Spleen (tissue), 11 donors: Measurements from ENCODE around the gene SVIP. TPM values are rescaled to one million over a fixed set of nuclear protein-coding genes. Genes with fewer than 3 reads are reported as not detected.

Experiments used
- DNase-seq: peaks from one replicate; pipeline ENCODE4 v3.0.0-alpha.2; 2020
- H3K27ac ChIP-seq, 8 donors: fragments of 200-600 bp; sonication (generic) in 7 of 8; 1 replicate in 4 of 8; 2 replicates in 4 of 8; pipeline versions ENCODE4 v1.5.0 to v1.8.0; 2016 to 2021; ENCODE audit warnings: inconsistent platforms in 4 of 8, mild to moderate bottlenecking in 4 of 8, moderate library complexity in 1 of 8
- H3K27me3 ChIP-seq, 7 donors: fragments of 200-600 bp; sonication (generic) in 6 of 7; replicated peaks in 1 of 7; 1 replicate in 4 of 7; 2 replicates in 3 of 7; pipeline versions ENCODE4 v1.5.0 to v1.8.0; 2016 to 2021; ENCODE audit warnings: inconsistent platforms in 3 of 7, mild to moderate bottlenecking in 1 of 7
- H3K36me3 ChIP-seq, 6 donors: fragments of 200-600 bp; sonication (generic) in 5 of 6; 1 replicate in 4 of 6; 2 replicates in 2 of 6; pipeline versions ENCODE4 v1.5.0 to v1.8.0; 2016 to 2021; ENCODE audit warnings: inconsistent platforms in 2 of 6
- H3K4me1 ChIP-seq, 6 donors: fragments of 200-600 bp; sonication (generic) in 5 of 6; 1 replicate in 3 of 6; 2 replicates in 3 of 6; pipeline versions ENCODE4 v1.5.0 to v1.8.0; 2016 to 2021; ENCODE audit warnings: inconsistent platforms in 3 of 6
- H3K4me3 ChIP-seq, 8 donors: fragments of 200-600 bp; sonication (generic) in 7 of 8; 1 replicate in 4 of 8; 2 replicates in 4 of 8; pipeline versions ENCODE4 v1.5.0 to v1.8.0; 2016 to 2021; ENCODE audit warnings: inconsistent platforms in 4 of 8, mild to moderate bottlenecking in 4 of 8, moderate library complexity in 2 of 8
- H3K9me3 ChIP-seq, 8 donors: fragments of 200-600 bp; sonication (generic) in 7 of 8; 1 replicate in 4 of 8; 2 replicates in 4 of 8; pipeline versions ENCODE4 v1.5.0 to v1.8.0; 2016 to 2021; ENCODE audit warnings: inconsistent platforms in 4 of 8
- POLR2A ChIP-seq, 3 donors: fragments of 450-650 bp; IDR thresholded peaks; one replicate each; pipeline ENCODE4 v1.5.1; 2017; ENCODE audit warnings: antibody characterized with exemption in 3 of 3, mild to moderate bottlenecking in 1 of 3
- POLR2AphosphoS5 ChIP-seq, 3 donors: sonication (generic); formaldehyde crosslinking; IDR thresholded peaks; one replicate each; pipeline ENCODE4 v1.5.1; 2017; ENCODE audit warnings: antibody characterized with exemption in 3 of 3
- WGBS, 5 donors: extraction: QIAGEN DNeasy Blood & Tissue Kit in 3 of 5; methylation state at CpG; one replicate each; pipeline versions ENCODE4 v1.1.5 to v1.1.7; 2013 to 2018; 5-methylcytosine and 5-hydroxymethylcytosine counted together
- intact Hi-C: fragments of 100-400 bp; cut with DNase I; formaldehyde crosslinking; loops from one replicate; pipeline ENCODE4 v1.15.0; 2023; ENCODE audit warnings: low total_unique reads
- polyA plus RNA-seq, 3 donors: library from polyadenylated mRNA; stranded (reverse); fragments of 200-250 nt; gene quantifications; one replicate each; pipeline ENCODE4 v1.2.1, GENCODE V29; 2013
- total RNA-seq, 7 donors: library from RNA; depleted of rRNA in 3 of 7; stranded (reverse); fragments of >200 nt in 3 of 7; fragmentation: NEBNext Ultra II Directional in 4 of 7; extraction: Animal tissue kit (Norgen Biotek cat#: 25700) in 4 of 7; gene quantifications; one replicate each; pipeline versions ENCODE4 v1.1.0 to v1.2.1, GENCODE V29; 2016 to 2021
- TF ChIP-seq, protein P1 (sequence below), 11 experiments: fragments of 200-600 bp in 7 of 11; fragments of 450-650 bp in 4 of 11; sonication (generic) in 4 of 11; IDR thresholded peaks in 8 of 11; conservative IDR thresholded peaks in 3 of 11; 1 replicate in 7 of 11; 2 replicates in 4 of 11; pipeline versions ENCODE4 v1.4.0 to v1.8.0; 2016 to 2021; ENCODE audit warnings: antibody characterized with exemption in 11 of 11, inconsistent platforms in 4 of 11, mild to moderate bottlenecking in 1 of 11
- donor health status: healthy with polysubstance abuse.
- donor health status: DM: no; HTN: no; CAD: no; lungs with moderate emphysema.
- donor health status: DM: no; HTN: no; CAD: no.
- donor health status: Bipolar disorder and iron deficiency.
- donor health status: healthy.
- donor health status: DM: no; HTN: no; CAD: no.
- donor health status: DM: yes; HTN: yes; CAD: no.

Gene SVIP
- total and polyA plus RNA-seq, 10 donors = 11.2 to 30.0 (median 16.9) TPM

DNA sequence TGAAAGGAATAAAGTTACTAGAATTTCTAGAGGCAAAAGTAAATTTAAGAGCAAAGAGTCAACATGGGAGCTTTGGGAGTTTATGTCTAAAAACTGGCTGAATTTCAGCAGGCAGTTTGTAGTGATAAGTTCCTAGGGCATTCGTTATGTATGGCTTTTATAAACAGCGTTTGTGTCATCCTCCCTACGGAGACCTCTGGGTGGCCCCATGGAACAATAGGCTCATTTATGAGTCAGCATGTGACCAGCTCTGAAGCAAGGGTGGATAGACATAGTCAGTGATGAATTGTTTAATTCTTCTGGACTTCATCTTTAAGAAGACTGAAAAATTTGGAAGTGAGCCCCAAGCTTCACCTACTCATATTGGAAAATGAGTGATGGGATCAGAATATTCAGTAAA is 37.1 kb downstream of the SVIP start:
- Histone ChIP-seq H3K4me1 (peaks cover 0 to 1% (median 0%) of the 10 kb centered on the region in 6 donors), H3K27ac (no peak overlapping the region), H3K36me3 (no peaks in the 10 kb centered on the region), H3K27me3 (no peaks in the 10 kb centered on the region), H3K9me3 (no peaks in the 10 kb centered on the region), H3K4me3 (no peak overlapping the region)
- DNase-seq = no peak
- TF ChIP-seq POLR2A (IDR thresholded peaks at IDR 0.05) = no peak
- TF ChIP-seq POLR2AphosphoS5 (IDR thresholded peaks at IDR 0.05) = no peak
- TF ChIP-seq, protein P1, sequence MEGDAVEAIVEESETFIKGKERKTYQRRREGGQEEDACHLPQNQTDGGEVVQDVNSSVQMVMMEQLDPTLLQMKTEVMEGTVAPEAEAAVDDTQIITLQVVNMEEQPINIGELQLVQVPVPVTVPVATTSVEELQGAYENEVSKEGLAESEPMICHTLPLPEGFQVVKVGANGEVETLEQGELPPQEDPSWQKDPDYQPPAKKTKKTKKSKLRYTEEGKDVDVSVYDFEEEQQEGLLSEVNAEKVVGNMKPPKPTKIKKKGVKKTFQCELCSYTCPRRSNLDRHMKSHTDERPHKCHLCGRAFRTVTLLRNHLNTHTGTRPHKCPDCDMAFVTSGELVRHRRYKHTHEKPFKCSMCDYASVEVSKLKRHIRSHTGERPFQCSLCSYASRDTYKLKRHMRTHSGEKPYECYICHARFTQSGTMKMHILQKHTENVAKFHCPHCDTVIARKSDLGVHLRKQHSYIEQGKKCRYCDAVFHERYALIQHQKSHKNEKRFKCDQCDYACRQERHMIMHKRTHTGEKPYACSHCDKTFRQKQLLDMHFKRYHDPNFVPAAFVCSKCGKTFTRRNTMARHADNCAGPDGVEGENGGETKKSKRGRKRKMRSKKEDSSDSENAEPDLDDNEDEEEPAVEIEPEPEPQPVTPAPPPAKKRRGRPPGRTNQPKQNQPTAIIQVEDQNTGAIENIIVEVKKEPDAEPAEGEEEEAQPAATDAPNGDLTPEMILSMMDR (IDR thresholded peaks at IDR 0.05 in 8 of 11, conservative IDR thresholded peaks at IDR 0.05 in 3 of 11) = no peak
- intact Hi-C loops = no loop called here
- WGBS, 5 donors = 34 to 67% (median 41%) methylated on average over 3 of the region's 3 CpGs

DNA sequence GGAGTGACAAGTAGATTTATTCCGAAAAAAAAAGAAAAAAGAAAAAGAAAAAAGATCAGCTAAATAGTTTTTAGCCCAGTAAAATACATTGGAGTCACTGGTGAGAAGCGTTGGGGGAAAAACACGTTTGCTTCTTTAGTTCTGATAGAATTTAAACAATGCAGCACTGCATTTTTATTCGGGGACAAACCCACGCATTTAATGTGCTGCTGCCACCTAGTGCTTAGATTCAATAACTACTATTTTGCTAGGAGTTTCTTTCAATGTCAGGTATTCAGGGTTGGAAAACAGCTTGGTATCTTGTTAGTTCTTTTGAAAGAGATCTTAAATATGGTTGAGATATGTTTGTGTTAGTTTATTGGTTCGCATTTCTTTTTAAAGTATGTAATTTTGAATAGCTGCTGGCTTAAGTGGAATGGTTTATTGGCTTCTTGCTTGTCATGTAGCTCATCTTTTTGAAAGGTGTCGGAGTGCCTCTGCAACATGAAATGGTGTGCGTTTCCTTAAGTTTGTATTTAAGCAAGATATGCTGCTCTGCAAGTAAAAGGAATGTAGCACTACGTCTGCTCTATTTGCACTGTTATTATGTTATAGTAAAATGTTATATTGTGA is 41.9 kb downstream of the SVIP start:
- intact Hi-C loops = loop anchor here (5.0 to 10.0 kb wide), 2 partner anchors 455 to 543 kb away; no protein-coding TSS in a partner anchor
- WGBS, 5 donors = 27 to 31% (median 28%) methylated on average over 9 of the region's 9 CpGs
- TF ChIP-seq POLR2A (IDR thresholded peaks at IDR 0.05) = no peak
- TF ChIP-seq, protein P1 (IDR thresholded peaks at IDR 0.05 in 8 of 11, conservative IDR thresholded peaks at IDR 0.05 in 3 of 11) = peak; percentile 30 to 74 (median 51)

GRCh38 chr11:22787055-22787454 is 42.5 kb downstream of the SVIP start:
- intact Hi-C loops = loop anchor here (5.0 to 10.0 kb wide), 2 partner anchors 455 to 542 kb away; no protein-coding TSS in a partner anchor
- H3K4me3 ChIP-seq = no peak overlapping the region
- H3K4me1 ChIP-seq = peaks cover 0 to 4% (median 0%) of the 10 kb centered on the region in 6 donors
- no peaks in the 10 kb centered on the region for H3K9me3 ChIP-seq
- DNase-seq = no peak
- H3K36me3 ChIP-seq = no peaks in the 10 kb centered on the region
- H3K27ac ChIP-seq = no peak overlapping the region
- 72 to 87% (median 78%) methylated on average over 2 of the region's 2 CpGs for WGBS, 5 donors
- TF ChIP-seq, protein P1 (IDR thresholded peaks at IDR 0.05 in 8 of 11, conservative IDR thresholded peaks at IDR 0.05 in 3 of 11) = no peak
- TF ChIP-seq POLR2A (IDR thresholded peaks at IDR 0.05) (no peak), POLR2AphosphoS5 (IDR thresholded peaks at IDR 0.05) (no peak)
- no peaks in the 10 kb centered on the region for H3K27me3 ChIP-seq

More for the DNA sequence above, 41.9 kb downstream of the SVIP start:
- peaks cover 0 to 4% (median 0%) of the 10 kb centered on the region in 6 donors for H3K4me1 ChIP-seq
- H3K4me3 ChIP-seq = no peak overlapping the region
- DNase-seq = no peak
- H3K27me3 ChIP-seq = no peaks in the 10 kb centered on the region
- no peaks in the 10 kb centered on the region for H3K36me3 ChIP-seq
- H3K9me3 ChIP-seq = no peaks in the 10 kb centered on the region
- H3K27ac ChIP-seq = no peak overlapping the region

DNA sequence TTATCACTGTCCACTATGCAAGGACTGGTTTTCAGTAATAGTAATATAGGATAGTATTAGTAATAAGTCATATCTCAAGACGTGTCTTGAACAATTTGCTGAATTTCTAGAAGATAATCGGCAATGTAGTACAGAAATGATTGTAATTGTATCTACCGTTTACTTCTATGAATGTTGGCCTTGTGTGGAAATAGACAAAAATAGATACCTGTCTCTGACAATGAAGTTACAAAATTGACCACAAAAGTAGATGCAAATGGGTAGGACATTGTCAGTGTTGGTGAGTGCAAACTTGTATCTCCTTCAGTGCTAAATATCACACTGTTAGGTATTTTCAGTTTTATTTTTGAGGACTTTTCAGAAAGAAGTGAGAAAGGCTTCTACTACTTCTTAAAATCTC is 43.1 kb downstream of the SVIP start:
- H3K4me3 ChIP-seq = no peak overlapping the region
- no peaks in the 10 kb centered on the region for H3K27me3 ChIP-seq
- no peaks in the 10 kb centered on the region for H3K36me3 ChIP-seq
- TF ChIP-seq POLR2A (IDR thresholded peaks at IDR 0.05) (no peak), POLR2AphosphoS5 (IDR thresholded peaks at IDR 0.05) (no peak)
- 78 to 84% (median 83%) methylated on average over 3 of the region's 3 CpGs for WGBS, 5 donors
- intact Hi-C loops = loop anchor here (5.0 to 10.0 kb wide), 2 partner anchors 454 to 542 kb away; no protein-coding TSS in a partner anchor
- H3K9me3 ChIP-seq = no peaks in the 10 kb centered on the region
- DNase-seq = no peak
- H3K4me1 ChIP-seq = peaks cover 0 to 4% (median 0%) of the 10 kb centered on the region in 6 donors
- no peak overlapping the region for H3K27ac ChIP-seq
